ENCODE results near the gene RDM1. TPM values are rescaled to one million over a fixed set of nuclear protein-coding genes. Genes with fewer than 3 reads are reported as not detected.

The RDM1 gene
- total RNA-seq, 2 donors from 2014 or later: not detected

- DNase-seq (ENCODE audit: low spot score): no peak
These were observed 12.9 kb downstream of the RDM1 start for GRCh38 chr17:35917519-35918213.

GRCh38 chr17:35915153-35915964 is 15.2 kb downstream of the RDM1 start:
- DNase-seq (ENCODE audit: low spot score): no peak
- Histone ChIP-seq H3K27me3 (no peaks in the 10 kb centered on the region), H3K9me3 (no peaks in the 10 kb centered on the region), H3K4me3 (no peak overlapping the region), H3K27ac (no peak overlapping the region), H3K4me1 (no peaks in the 10 kb centered on the region), H3K36me3 (no peaks in the 10 kb centered on the region)
- no peak for TF ChIP-seq CTCF (IDR thresholded peaks at IDR 0.05)

More at GRCh38 chr17:35917519-35918213, 12.9 kb downstream of the RDM1 start:
- TF ChIP-seq CTCF (IDR thresholded peaks at IDR 0.05): no peak
- Histone ChIP-seq H3K4me1 (no peaks in the 10 kb centered on the region), H3K36me3 (no peaks in the 10 kb centered on the region), H3K27ac (no peak overlapping the region), H3K27me3 (no peaks in the 10 kb centered on the region), H3K9me3 (no peaks in the 10 kb centered on the region), H3K4me3 (no peak overlapping the region)

GRCh38 chr17:35914354-35914753 is 16.2 kb downstream of the RDM1 start:
- H3K9me3 ChIP-seq: no peaks in the 10 kb centered on the region
- H3K27me3 ChIP-seq: no peaks in the 10 kb centered on the region
- no peak for TF ChIP-seq CTCF (IDR thresholded peaks at IDR 0.05)
- no peaks in the 10 kb centered on the region for H3K36me3 ChIP-seq
- H3K4me3 ChIP-seq: no peak overlapping the region
- H3K27ac ChIP-seq: no peak overlapping the region
- no peak for DNase-seq (ENCODE audit: low spot score)
- no peaks in the 10 kb centered on the region for H3K4me1 ChIP-seq

GRCh38 chr17:35913609-35914008 is 17.0 kb downstream of the RDM1 start:
- no peaks in the 10 kb centered on the region for H3K27me3 ChIP-seq
- H3K4me1 ChIP-seq: no peaks in the 10 kb centered on the region
- H3K9me3 ChIP-seq: no peaks in the 10 kb centered on the region
- TF ChIP-seq CTCF (IDR thresholded peaks at IDR 0.05): no peak
- H3K27ac ChIP-seq: no peak overlapping the region
- no peak overlapping the region for H3K4me3 ChIP-seq
- no peak for DNase-seq (ENCODE audit: low spot score)
- no peaks in the 10 kb centered on the region for H3K36me3 ChIP-seq

GRCh38 chr17:35912942-35913341 is 17.6 kb downstream of the RDM1 start:
- no peaks in the 10 kb centered on the region for H3K36me3 ChIP-seq
- H3K9me3 ChIP-seq: no peaks in the 10 kb centered on the region
- H3K4me1 ChIP-seq: no peaks in the 10 kb centered on the region
- DNase-seq (ENCODE audit: low spot score): no peak
- H3K4me3 ChIP-seq: no peak overlapping the region
- H3K27ac ChIP-seq: no peak overlapping the region
- no peaks in the 10 kb centered on the region for H3K27me3 ChIP-seq
- no peak for TF ChIP-seq CTCF (IDR thresholded peaks at IDR 0.05)
